Measurements from ENCODE around the gene CADM1.

DNA sequence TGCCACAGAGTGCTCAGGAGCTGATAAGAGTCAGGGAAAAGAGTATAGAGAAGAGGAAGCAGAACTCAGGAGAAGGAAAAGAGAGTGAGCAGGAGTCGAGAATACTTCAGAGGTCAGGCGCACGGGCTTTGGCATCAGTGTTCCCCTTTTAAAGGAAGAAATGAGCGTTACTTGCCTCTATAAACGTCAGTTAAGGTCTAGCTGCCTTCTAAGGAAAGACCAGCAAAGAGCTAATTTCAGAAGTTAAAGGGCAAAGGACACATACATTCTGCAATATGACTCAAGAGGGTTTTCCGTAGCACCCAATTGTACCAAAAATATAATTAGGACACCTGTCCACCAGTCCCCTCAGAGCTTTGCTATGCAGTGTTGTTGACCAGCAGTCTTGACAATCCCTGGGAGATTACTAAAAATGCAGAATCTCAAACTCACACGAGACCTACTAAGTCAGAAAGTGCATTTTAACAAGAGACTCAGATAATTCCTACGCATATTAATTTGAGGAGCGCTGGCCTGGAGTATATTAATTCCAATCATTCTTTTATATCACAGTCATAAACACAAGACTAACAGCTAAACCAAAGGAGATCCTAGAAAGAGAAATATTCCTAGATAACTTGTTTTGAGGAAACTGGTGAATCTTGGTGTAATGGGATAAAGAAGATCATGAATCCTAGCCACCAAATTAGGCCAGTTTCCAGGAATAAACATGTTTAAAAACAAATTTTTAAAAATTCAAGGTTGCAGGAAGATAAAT is 249.0 kb downstream of the CADM1 start:
- TF ChIP-seq, protein P1, sequence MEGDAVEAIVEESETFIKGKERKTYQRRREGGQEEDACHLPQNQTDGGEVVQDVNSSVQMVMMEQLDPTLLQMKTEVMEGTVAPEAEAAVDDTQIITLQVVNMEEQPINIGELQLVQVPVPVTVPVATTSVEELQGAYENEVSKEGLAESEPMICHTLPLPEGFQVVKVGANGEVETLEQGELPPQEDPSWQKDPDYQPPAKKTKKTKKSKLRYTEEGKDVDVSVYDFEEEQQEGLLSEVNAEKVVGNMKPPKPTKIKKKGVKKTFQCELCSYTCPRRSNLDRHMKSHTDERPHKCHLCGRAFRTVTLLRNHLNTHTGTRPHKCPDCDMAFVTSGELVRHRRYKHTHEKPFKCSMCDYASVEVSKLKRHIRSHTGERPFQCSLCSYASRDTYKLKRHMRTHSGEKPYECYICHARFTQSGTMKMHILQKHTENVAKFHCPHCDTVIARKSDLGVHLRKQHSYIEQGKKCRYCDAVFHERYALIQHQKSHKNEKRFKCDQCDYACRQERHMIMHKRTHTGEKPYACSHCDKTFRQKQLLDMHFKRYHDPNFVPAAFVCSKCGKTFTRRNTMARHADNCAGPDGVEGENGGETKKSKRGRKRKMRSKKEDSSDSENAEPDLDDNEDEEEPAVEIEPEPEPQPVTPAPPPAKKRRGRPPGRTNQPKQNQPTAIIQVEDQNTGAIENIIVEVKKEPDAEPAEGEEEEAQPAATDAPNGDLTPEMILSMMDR (IDR thresholded peaks at IDR 0.05; ENCODE audit: borderline replicate concordance, extremely low read depth, low read length, poor library complexity, severe bottlenecking) = no peak
- no peak for TF ChIP-seq EZH2 (IDR thresholded peaks at IDR 0.05; ENCODE audit: borderline replicate concordance, low read depth, low read length, severe bottlenecking)

Data from DND-41 (cell line).